Motor neuron (in vitro differentiated cells): Measurements from ENCODE around the gene TJP3. TPM values are rescaled to one million over a fixed set of nuclear protein-coding genes. Genes with fewer than 3 reads are reported as not detected.
"Not testable (repeated sequence)": the region's sequence is repeated elsewhere in the genome, so short reads cannot be mapped to it uniquely, and the experiment has no call there.

Experiments
- ATAC-seq, 8 experiments: fragments of 200-7000 bp; cut with Tn5 transposase; replicated peaks in 6 of 8; 2 replicates each; pipeline ENCODE4 v1.8.0; 2021; ENCODE audit warnings: mild to moderate bottlenecking in 8 of 8, moderate library complexity in 8 of 8
- H3K27ac ChIP-seq, 2 donors: fragments of 250-450 bp; sonication (Bioruptor Pico); 2 replicates each; pipeline ENCODE4 v1.9.0; 2021; ENCODE audit warnings: antibody characterized with exemption in 2 of 2, mild to moderate bottlenecking in 2 of 2, moderate library complexity in 1 of 2
- H3K4me1 ChIP-seq, 2 donors: fragments of 250-450 bp; sonication (Bioruptor Pico); replicated peaks in 1 of 2; 2 replicates each; pipeline ENCODE4 v1.6.1; 2021; ENCODE audit warnings: antibody characterized with exemption in 2 of 2, mild to moderate bottlenecking in 2 of 2, moderate library complexity in 1 of 2
- H3K4me3 ChIP-seq, 5 donors: fragments of 250-450 bp; sonication (Bioruptor Pico); 2 replicates each; pipeline ENCODE4 v1.9.0; 2021; ENCODE audit warnings: antibody characterized with exemption in 5 of 5, mild to moderate bottlenecking in 5 of 5, moderate library complexity in 4 of 5
- WGBS, 10 experiments: fragments of 450-650 bp; shearing (Covaris generic); methylation state at CpG; one replicate each; pipeline ENCODE4 v1.0.0; 2022; 5-methylcytosine and 5-hydroxymethylcytosine counted together
- in situ Hi-C, 9 experiments: fragments of 400-800 bp; cut with MboI; loops; one replicate each; pipeline ENCODE4 v1.15.0; 2021; ENCODE audit warnings: low sequenced_read_pairs in 9 of 9, low pct_unique_long_range_greater_than_20kb in 2 of 9; ENCODE audit not compliant: unreplicated experiment in 9 of 9
- total RNA-seq, 8 experiments: library from RNA; unstranded; fragments of 300-600 nt; gene quantifications; 2 replicates each; pipeline versions ENCODE4 v1.2.3 to v1.2.4, GENCODE V29; 2022

Gene TJP3, protein sequence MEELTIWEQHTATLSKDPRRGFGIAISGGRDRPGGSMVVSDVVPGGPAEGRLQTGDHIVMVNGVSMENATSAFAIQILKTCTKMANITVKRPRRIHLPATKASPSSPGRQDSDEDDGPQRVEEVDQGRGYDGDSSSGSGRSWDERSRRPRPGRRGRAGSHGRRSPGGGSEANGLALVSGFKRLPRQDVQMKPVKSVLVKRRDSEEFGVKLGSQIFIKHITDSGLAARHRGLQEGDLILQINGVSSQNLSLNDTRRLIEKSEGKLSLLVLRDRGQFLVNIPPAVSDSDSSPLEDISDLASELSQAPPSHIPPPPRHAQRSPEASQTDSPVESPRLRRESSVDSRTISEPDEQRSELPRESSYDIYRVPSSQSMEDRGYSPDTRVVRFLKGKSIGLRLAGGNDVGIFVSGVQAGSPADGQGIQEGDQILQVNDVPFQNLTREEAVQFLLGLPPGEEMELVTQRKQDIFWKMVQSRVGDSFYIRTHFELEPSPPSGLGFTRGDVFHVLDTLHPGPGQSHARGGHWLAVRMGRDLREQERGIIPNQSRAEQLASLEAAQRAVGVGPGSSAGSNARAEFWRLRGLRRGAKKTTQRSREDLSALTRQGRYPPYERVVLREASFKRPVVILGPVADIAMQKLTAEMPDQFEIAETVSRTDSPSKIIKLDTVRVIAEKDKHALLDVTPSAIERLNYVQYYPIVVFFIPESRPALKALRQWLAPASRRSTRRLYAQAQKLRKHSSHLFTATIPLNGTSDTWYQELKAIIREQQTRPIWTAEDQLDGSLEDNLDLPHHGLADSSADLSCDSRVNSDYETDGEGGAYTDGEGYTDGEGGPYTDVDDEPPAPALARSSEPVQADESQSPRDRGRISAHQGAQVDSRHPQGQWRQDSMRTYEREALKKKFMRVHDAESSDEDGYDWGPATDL
- total RNA-seq = 1 to 10 TPM in 2 of 8 experiments, under 1 TPM in 3, not detected in 3; 0.41 to 7.4 (median 0.96) TPM

DNA sequence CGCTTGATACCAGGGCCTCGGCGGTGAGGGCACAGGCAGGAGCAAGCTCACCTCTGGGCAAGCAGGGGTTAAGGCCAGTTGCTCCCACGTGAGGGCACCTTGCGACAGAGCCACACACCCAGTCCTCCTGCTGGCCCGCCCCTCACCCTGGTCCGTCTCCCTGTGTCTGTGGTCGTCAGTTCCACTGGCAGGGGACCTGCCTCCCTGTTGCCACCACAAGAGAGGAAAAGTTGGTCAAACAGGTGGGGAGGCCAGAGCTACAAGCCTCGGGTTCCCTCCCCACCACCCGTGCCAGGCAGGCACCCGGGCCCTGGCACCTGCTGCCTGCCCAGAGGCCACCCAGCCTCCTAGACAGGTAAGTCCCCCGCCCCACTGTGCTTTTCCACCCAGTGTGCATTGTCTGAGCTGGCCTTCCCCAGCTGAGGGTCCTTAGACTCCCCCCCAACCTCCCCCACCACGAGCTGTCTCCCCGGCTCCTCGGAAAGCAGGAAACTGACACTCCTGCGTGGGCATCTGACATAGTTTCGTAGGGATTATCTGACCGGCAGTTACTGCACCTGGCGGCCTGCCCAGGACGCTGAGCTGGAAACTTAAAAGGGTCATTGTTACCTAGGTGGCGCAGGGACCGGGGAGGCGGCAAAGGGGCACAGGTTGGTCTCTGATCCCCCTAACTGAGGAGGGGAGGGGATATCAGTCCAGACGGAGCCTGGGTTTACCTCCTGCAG lies at the start of gene TJP3:
TSS of gene TJP3 (plus strand) at position 178 of the 725 bp plus-strand sequence. CDS start 20,049 bp downstream, outside the sequence.
- ATAC-seq = peak in 1 of 8 experiments; percentile 21
- Histone ChIP-seq H3K4me1 (no peaks in the 10 kb centered on the region), H3K27ac (no peak within 1 kb of the TSS), H3K4me3 (no peak within 1 kb of the TSS)
- in situ Hi-C loops = loop anchor here in 1 of 9 experiments (25.0 kb wide), 1 partner anchor 146 kb away; the partner anchor contains the start of genes HMG20B and MFSD12
- WGBS, 10 experiments = 0 to 73% (median 57%) methylated on average over 1 to 4 of the region's 24 CpGs; no CpG with 5 or more reads in 7 of the 10 experiments

DNA sequence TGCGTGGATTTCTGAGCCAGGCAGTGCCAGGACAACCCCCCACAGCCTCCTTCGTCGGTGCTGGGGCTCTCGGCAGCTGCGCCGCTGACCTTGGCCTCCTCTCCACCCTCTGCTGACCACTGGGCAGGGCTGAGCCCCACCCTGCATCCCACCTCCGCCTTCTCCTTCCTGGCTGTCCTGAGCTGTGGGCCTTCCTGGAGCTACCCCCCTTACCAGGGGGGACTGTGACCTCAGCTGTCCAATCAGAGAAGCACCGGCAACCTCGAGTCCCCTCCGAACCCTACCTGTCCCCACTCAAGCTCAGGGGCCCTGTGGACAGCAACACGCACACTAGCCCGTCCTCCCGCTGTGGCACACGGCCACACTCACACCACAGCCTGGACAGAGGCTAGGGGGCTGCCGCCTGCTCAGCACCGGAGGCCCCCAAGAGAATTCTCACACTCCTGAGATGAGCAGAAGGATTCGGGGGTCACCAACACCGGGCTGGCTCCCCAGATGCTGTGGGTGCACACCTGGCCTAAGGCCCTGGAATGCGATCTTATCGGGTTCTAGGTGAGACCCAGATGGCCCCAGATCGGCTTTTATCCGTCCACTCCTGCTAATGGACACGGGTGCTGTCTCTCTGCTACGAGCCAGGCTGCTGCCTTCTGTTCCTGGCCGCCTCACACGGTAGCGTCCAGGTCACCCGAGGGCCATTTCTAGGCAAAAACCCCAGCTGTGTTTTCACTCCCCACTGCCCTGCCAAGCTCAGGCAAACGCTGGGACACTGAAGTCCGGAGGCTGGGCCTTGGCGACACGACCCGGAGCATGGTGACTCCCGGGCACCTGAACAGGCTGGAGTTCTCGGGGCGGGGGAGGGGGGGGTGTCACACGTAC lies 49.1 kb upstream of the TJP3 start:
- no peak overlapping the region for H3K4me3 ChIP-seq
- H3K4me1 ChIP-seq = peaks cover 21 to 29% of the 10 kb centered on the region in 2 donors
- in situ Hi-C loops = loop anchor here in 2 of 9 experiments (25.0 kb wide), 1 partner anchor 553 kb away; no protein-coding TSS in a partner anchor
- peak overlapping the region; percentile 85 to 92 for H3K27ac ChIP-seq
- WGBS, 10 experiments = 53 to 100% (median 91%) methylated on average over 1 to 9 of the region's 37 CpGs; no CpG with 5 or more reads in 2 of the 10 experiments
- ATAC-seq = no peak

DNA sequence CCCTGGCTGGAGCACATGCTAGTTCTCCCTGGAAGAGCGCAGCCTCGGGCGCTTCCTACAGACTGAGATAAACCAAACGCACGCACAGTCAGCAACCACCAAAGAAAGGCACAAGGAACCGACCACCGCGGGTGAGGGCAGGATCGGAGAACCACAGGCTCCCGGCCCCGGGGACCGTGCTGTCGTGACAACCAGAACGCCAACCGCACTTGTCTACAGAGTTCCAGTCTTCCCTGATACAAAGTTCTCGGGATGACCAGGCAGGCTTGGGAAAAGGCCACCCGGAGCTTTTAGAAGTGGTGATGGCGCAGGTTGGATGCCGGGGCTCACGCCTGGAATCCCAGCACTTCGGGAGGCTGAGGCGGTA lies 48.5 kb upstream of the TJP3 start:
- no peak for ATAC-seq
- in situ Hi-C loops = loop anchor here in 2 of 9 experiments (25.0 kb wide), 1 partner anchor 553 kb away; no protein-coding TSS in a partner anchor
- 88 to 89% methylated on average over 5 to 10 of the region's 22 CpGs; no CpG with 5 or more reads in 8 of the 10 experiments for WGBS, 10 experiments

DNA sequence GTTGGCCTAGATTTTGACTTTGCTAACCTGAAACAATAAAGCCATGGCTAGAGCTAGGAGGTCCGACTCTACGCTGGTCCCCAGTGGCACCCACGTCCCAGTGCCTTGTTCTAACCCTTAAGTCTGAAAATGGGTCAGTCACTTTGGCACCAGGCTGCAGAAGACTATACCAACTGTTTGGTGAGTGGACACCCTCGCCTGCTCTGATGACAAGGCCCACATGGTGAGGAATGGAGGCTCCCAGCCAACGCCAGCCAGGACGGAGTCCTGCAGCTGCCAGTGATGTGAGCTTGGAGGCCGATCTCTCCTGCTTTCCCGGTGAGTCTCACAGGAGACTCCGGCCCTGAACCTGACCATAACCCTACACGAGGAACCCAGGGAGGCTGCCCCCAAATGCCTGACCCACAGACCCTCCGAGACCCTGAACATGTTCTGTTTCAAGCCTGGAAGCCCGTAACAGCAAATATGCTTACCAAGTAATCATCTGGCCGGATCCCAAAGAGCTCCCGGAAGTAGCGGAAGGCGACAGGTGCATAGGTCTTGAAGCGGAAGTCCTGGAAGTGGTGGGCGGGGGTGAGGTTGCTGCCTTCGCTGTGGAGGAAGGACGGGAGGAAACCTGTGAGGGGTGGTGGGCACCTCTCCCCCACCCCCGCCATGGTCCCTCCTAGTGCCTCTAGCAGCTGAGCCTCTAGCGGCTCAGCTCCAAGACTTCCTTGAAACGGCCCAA lies 47.5 kb upstream of the TJP3 start:
- peaks cover 19 to 25% of the 10 kb centered on the region in 2 donors for H3K4me1 ChIP-seq
- H3K4me3 ChIP-seq = no peak overlapping the region
- in situ Hi-C loops = loop anchor here in 2 of 9 experiments (25.0 kb wide), 1 partner anchor 552 kb away; no protein-coding TSS in a partner anchor
- 84 to 100% (median 98%) methylated on average over 2 to 7 of the region's 23 CpGs; no CpG with 5 or more reads in 5 of the 10 experiments for WGBS, 10 experiments
- no peak for ATAC-seq
- H3K27ac ChIP-seq = no peak overlapping the region

More for the DNA sequence above, 48.5 kb upstream of the TJP3 start:
- Histone ChIP-seq H3K4me3 (no peak overlapping the region), H3K27ac (peak overlapping the region in 1 of 2 donors; percentile 8), H3K4me1 (peaks cover 21 to 29% of the 10 kb centered on the region in 2 donors)

DNA sequence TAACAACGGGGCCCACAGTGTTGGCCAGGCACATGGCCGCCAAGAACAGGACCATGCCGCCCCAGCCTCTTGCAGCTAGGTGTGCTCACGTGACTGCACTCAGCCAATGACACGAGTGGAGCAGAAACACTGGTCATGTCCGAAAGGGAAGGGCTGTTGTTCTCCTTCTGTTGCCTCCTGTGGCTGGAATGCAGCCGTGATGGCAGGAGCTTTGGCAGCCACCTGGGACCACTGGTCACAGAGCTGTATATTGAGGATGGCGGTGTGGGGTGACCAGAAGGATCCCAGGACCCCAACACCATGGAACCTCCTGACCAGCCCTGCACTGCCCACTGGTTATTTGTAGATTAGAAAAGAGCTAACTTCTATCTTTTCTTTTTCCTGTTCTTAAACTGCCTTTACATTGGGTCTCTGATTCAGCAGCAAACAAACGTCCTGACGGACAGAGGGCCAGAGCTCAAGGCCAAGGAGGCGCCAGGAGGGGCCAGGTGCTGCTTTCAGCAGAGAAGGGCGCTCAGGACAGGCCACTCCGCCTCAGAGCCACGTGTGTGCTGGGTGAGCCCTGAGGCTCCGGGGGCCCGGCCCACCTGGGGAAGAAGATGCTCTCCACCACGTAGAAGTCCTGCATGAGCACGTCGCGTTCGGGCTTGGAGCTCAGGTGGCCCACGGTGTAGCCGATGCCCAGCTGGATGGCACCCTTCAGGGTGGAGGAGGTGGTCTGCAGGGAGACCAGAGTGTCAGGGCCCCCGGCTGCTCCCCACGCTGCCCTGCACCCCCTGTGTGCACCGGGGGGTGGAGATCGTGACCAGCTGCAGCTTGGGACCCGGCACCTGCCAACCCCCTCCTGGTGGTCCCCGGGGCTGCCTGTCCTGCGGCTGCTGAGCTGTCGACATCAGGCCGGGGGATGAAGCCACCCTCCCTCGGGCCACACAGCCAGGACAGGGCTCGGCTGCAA lies 46.6 kb upstream of the TJP3 start:
- WGBS, 10 experiments = 86 to 100% (median 100%) methylated on average over 1 to 12 of the region's 34 CpGs; no CpG with 5 or more reads in 2 of the 10 experiments

DNA sequence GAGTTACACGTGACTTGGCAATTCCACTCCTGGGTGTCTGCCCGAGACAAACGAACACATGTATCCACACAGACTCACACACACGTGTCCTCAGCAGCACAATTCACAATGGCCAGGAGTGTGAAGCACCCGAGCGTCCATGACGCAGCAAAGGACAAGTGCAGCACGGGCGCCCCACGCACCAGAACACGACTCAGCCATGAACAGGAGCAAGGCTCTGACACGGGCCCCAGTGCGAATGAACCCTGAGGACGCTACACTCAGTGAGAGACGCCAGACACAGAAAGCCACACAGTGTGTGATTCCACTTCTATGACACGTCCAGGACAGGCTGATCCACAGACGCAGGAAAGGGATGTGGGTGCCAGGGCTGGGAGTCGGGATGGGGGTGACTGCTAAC lies 44.3 kb upstream of the TJP3 start:
- Histone ChIP-seq H3K4me1 (peaks cover 13 to 16% of the 10 kb centered on the region in 2 donors), H3K27ac (no peak overlapping the region), H3K4me3 (no peak overlapping the region)
- WGBS, 10 experiments = 96 to 100% (median 98%) methylated on average over 1 to 8 of the region's 18 CpGs; no CpG with 5 or more reads in 7 of the 10 experiments
- in situ Hi-C loops = loop anchor here in 2 of 9 experiments (25.0 kb wide), 1 partner anchor 548 kb away; no protein-coding TSS in a partner anchor
- no peak for ATAC-seq

More for the DNA sequence above, 46.6 kb upstream of the TJP3 start:
- Histone ChIP-seq H3K27ac (no peak overlapping the region), H3K4me3 (no peak overlapping the region), H3K4me1 (peaks cover 13 to 21% of the 10 kb centered on the region in 2 donors)
- no peak for ATAC-seq
- in situ Hi-C loops = loop anchor here in 2 of 9 experiments (25.0 kb wide), 1 partner anchor 551 kb away; no protein-coding TSS in a partner anchor

DNA sequence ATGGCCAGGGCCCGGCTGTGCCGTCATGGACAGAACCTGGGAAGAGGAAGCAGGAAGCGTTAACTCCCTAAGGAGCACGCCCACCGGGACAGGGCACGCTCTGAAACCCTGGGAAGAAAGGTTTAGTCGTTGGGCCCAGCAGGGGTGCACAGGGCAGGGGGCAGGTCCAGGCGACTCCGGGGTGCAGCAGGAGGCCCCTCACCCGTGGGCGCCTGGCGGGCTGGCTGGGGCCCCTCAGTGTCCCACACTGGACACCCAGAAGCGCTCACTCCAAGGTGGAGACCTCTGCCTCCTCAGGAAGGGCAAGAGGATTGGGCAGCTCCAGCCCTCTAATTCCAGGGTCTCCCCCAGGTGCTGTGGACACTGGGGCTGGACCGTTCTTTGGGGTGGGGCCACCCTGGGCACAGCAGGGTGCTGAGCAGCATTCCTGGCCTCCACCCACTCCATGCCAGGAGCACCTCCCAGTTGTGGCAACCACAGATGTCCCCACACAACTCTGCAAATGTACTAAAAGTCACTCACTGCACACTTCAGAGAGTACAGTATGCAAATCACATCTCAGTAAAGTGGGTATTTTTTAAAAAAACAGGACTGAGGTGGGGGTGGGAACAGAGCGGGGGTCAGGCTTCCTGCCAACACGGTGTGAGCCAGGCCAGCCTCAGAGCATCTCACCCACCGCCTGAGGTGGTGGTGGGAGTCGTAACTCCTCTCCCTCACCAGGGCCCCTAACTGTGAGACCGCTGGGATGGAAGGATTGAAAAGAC lies 43.1 kb upstream of the TJP3 start:
- ATAC-seq = no peak
- no peak overlapping the region for H3K4me3 ChIP-seq
- H3K4me1 ChIP-seq = peaks cover 20 to 21% of the 10 kb centered on the region in 2 donors
- WGBS, 10 experiments = 66 to 85% (median 75%) methylated on average over 2 to 6 of the region's 19 CpGs; no CpG with 5 or more reads in 6 of the 10 experiments
- in situ Hi-C loops = loop anchor here in 2 of 9 experiments (25.0 kb wide), 1 partner anchor 547 kb away; no protein-coding TSS in a partner anchor
- no peak overlapping the region for H3K27ac ChIP-seq

DNA sequence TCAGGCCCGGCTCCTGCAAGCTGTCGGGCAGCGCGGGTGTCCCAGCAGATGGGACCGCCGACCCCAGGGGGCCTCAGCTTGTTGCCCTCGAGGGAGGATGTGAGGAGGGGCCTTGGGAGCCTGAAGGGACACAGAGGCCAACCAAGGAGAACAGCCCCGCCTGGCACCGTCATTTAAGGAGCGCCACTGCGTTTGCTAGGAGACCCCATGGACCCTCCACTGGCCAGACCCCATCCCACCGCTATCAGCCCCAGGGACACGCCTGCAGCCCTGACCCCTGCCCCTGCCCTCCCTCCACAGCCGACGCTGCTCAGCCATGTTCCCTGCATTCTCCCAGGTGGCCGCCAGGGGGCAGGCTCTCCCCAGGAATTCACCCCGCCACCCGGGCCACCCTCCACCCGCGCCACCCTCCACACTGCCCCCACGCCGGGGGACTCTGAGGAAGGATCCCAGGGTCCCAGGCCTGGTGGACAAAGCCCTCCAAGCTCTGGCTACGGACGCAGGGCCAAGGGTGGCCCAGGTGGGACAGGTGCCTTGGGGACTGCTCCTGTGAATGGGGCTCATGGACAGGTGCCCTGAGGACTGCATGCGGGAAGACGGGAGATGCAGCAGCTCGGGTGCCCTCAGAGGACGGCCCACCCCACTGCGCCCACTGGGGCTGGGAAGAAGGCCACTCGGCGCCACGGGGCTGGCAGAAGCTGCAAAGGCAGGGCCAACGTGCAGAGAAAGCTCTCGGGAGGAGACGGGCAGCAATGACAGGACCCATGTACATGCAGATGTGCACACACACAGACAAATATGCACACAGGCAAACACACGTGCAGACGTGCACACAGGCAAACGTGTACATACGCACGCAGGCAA lies 42.3 kb upstream of the TJP3 start:
- in situ Hi-C loops = loop anchor here in 2 of 9 experiments (25.0 kb wide), 1 partner anchor 546 kb away; no protein-coding TSS in a partner anchor
- H3K4me3 ChIP-seq = no peak overlapping the region
- WGBS, 10 experiments = 45 to 80% (median 71%) methylated on average over 1 to 19 of the region's 40 CpGs; no CpG with 5 or more reads in 6 of the 10 experiments
- H3K4me1 ChIP-seq = peaks cover 28 to 30% of the 10 kb centered on the region in 2 donors
- ATAC-seq = peak; percentile 2 to 52 (median 39)
- H3K27ac ChIP-seq = no peak overlapping the region

DNA sequence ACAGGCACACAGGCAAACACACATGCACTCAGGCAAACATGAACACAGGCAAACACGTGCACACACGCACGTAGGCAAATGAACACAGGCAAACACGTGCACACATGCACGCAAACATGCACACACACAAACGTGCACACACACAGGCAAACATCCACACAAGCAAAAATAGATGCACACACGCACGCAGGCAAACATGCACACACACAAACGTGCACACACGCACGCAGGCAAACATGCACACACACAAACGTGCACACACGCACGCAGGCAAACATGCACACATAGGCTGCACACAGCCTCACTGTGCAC lies 41.7 kb upstream of the TJP3 start:
- not testable (repeated sequence) for H3K4me3 ChIP-seq, ATAC-seq, H3K27ac ChIP-seq
- in situ Hi-C loops = loop anchor here in 2 of 9 experiments (25.0 kb wide), 1 partner anchor 546 kb away; no protein-coding TSS in a partner anchor
- peaks cover 34 to 36% of the 10 kb centered on the region in 2 donors for H3K4me1 ChIP-seq
- WGBS, 10 experiments = 83 to 100% (median 92%) methylated on average over 1 to 7 of the region's 14 CpGs; no CpG with 5 or more reads in 6 of the 10 experiments
